IMR-90 (cell line): ENCODE measurements around the gene CELA2B. TPM values are rescaled to one million over a fixed set of nuclear protein-coding genes. Genes with fewer than 3 reads are reported as not detected.

ENCODE experiments used
- ATAC-seq: fragments of 200-7000 bp; cut with Tn5 transposase; 2 replicates; pipeline ENCODE4 v1.9.1; 2020; ENCODE audit warnings: low read depth, mild to moderate bottlenecking, moderate library complexity
- BruUV-seq: library from RNA; stranded (reverse); fragments of 400-500 nt; replicated peaks from 2 replicates; lab custom pipeline; 2021; lab: Mats Ljungman, UMichigan
- CTCF ChIA-PET: fragments of 300-600 bp; formaldehyde crosslinking; extraction: SDS; loops from one replicate; lab custom pipeline; 2021; ENCODE audit warnings: antibody characterized with exemption; lab: Yijun Ruan, JAX
- POLR2A ChIA-PET: fragments of 300-600 bp; sonication (Branson Sonifier 250); formaldehyde crosslinking; loops from one replicate; lab custom pipeline; 2022; ENCODE audit warnings: antibody characterized with exemption; ENCODE audit not compliant: unreplicated experiment; lab: Charles Lee
- DNase-seq: peaks from one replicate; pipeline ENCODE4 v3.0.0; 2013
- H2AFZ ChIP-seq: replicated peaks from 2 replicates; pipeline ENCODE3; 2013; ENCODE audit warnings: low read length, mild to moderate bottlenecking; ENCODE audit not compliant: poor library complexity
- H2AK5ac ChIP-seq: 2 replicates; pipeline ENCODE4 v1.6.1; 2013; ENCODE audit warnings: low read depth, low read length, inconsistent platforms
- H2AK9ac ChIP-seq: replicated peaks from 2 replicates; pipeline ENCODE3; 2013; ENCODE audit warnings: mild to moderate bottlenecking, low read depth, low read length, moderate library complexity; ENCODE audit not compliant: poor library complexity
- H2BK120ac ChIP-seq: 2 replicates; pipeline ENCODE4 v1.6.1; 2013; ENCODE audit warnings: low read depth, low read length, inconsistent platforms
- H2BK15ac ChIP-seq: 3 replicates; pipeline ENCODE4 v1.6.1; 2013; ENCODE audit warnings: low read depth, low read length, inconsistent platforms
- H2BK20ac ChIP-seq: 2 replicates; pipeline ENCODE4 v1.6.1; 2013; ENCODE audit warnings: low read depth, mild to moderate bottlenecking, inconsistent platforms, low read length, moderate library complexity
- H2BK5ac ChIP-seq: 2 replicates; pipeline ENCODE4 v1.6.1; 2013; ENCODE audit warnings: mild to moderate bottlenecking, low read depth, low read length, inconsistent platforms; ENCODE audit not compliant: poor library complexity, severe bottlenecking
- H3K14ac ChIP-seq: replicated peaks from 2 replicates; pipeline ENCODE4 v1.6.1; 2013; ENCODE audit warnings: low read depth, low read length, inconsistent platforms
- H3K18ac ChIP-seq: 2 replicates; pipeline ENCODE4 v1.6.1; 2013; ENCODE audit warnings: low read depth, low read length, control low read depth
- H3K23ac ChIP-seq: 2 replicates; pipeline ENCODE4 v1.6.1; 2013; ENCODE audit warnings: low read depth, low read length, inconsistent platforms
- H3K27ac ChIP-seq: 2 replicates; pipeline ENCODE4 v1.5.1; 2013; ENCODE audit warnings: mild to moderate bottlenecking, control low read depth, low read length; ENCODE audit not compliant: insufficient read depth
- H3K27me3 ChIP-seq: 2 replicates; pipeline ENCODE4 v1.6.1; 2013; ENCODE audit warnings: low read length; ENCODE audit not compliant: control insufficient read depth, insufficient read depth
- H3K36me3 ChIP-seq: 2 replicates; pipeline ENCODE4 v1.6.1; 2013; ENCODE audit warnings: low read length, mixed read lengths; ENCODE audit not compliant: control insufficient read depth, insufficient read depth
- H3K4ac ChIP-seq: 2 replicates; pipeline ENCODE4 v1.6.1; 2013; ENCODE audit warnings: low read depth, low read length, inconsistent platforms
- H3K4me1 ChIP-seq: 2 replicates; pipeline ENCODE4 v1.6.1; 2013; ENCODE audit warnings: low read length, mixed read lengths; ENCODE audit not compliant: control insufficient read depth, insufficient read depth
- H3K4me2 ChIP-seq: 2 replicates; pipeline ENCODE4 v1.6.1; 2013; ENCODE audit warnings: low read depth, mild to moderate bottlenecking, control low read depth, low read length, moderate library complexity
- H3K4me3 ChIP-seq: 2 replicates; pipeline ENCODE4 v1.5.1; 2013; ENCODE audit warnings: low read depth, mild to moderate bottlenecking, control low read depth, low read length, moderate library complexity; ENCODE audit not compliant: insufficient read depth
- H3K56ac ChIP-seq: 2 replicates; pipeline ENCODE4 v1.6.1; 2013; ENCODE audit warnings: low read length, inconsistent platforms; ENCODE audit not compliant: insufficient read depth; ENCODE audit errors: extremely low read depth
- H3K79me1 ChIP-seq, 2 experiments: 2 replicates each; pipeline ENCODE4 v1.6.1; 2013; ENCODE audit warnings: low read length in 2 of 2, inconsistent platforms in 1 of 2, low read depth in 1 of 2
- H3K9ac ChIP-seq: 2 replicates; pipeline ENCODE4 v1.6.1; 2013; ENCODE audit warnings: low read depth, low read length, control low read depth
- H3K9me1 ChIP-seq: 2 replicates; pipeline ENCODE4 v1.6.1; 2013; ENCODE audit warnings: low read length, inconsistent platforms; ENCODE audit not compliant: insufficient read depth
- H3K9me3 ChIP-seq: 2 replicates; pipeline ENCODE4 v1.6.1; 2013; ENCODE audit warnings: low read length; ENCODE audit not compliant: control insufficient read depth, insufficient read depth
- H4K20me1 ChIP-seq: 2 replicates; pipeline ENCODE4 v1.6.1; 2013; ENCODE audit warnings: low read length, inconsistent platforms; ENCODE audit not compliant: insufficient read depth
- H4K5ac ChIP-seq: 2 replicates; pipeline ENCODE4 v1.6.1; 2013; ENCODE audit warnings: mild to moderate bottlenecking, low read depth, low read length, control low read depth
- H4K8ac ChIP-seq, 2 experiments: 2 replicates each; pipeline ENCODE4 v1.6.1; 2013; ENCODE audit warnings: low read depth in 2 of 2, low read length in 2 of 2, control low read depth in 1 of 2, inconsistent platforms in 1 of 2
- H4K91ac ChIP-seq: 2 replicates; pipeline ENCODE4 v1.6.1; 2013; ENCODE audit warnings: low read depth, low read length, inconsistent platforms; ENCODE audit not compliant: insufficient read depth
- BHLHE40 ChIP-seq: fragments of 150-350 bp; IDR thresholded peaks from 2 replicates; pipeline ENCODE4 v1.6.1; 2016; ENCODE audit warnings: mild to moderate bottlenecking, low read depth, low read length
- CEBPB ChIP-seq: IDR thresholded peaks from 2 replicates; pipeline ENCODE4 v1.6.1; 2012; ENCODE audit warnings: low read depth, low read length, improper control_type of control experiment
- ELK1 ChIP-seq: fragments of 150-350 bp; IDR thresholded peaks from 2 replicates; pipeline ENCODE4 v1.6.1; 2016; ENCODE audit warnings: low read depth, mild to moderate bottlenecking, low read length, moderate library complexity, borderline replicate concordance
- FOS ChIP-seq: fragments of 150-350 bp; IDR thresholded peaks from 2 replicates; pipeline ENCODE4 v1.6.1; 2016; ENCODE audit warnings: low read depth, low read length
- MAZ ChIP-seq: IDR thresholded peaks from 2 replicates; pipeline ENCODE4 v1.6.1; 2012; ENCODE audit warnings: low read depth, mild to moderate bottlenecking, low read length, improper control_type of control experiment, moderate library complexity, borderline replicate concordance
- MXI1 ChIP-seq: IDR thresholded peaks from 2 replicates; pipeline ENCODE4 v1.6.1; 2012; ENCODE audit warnings: low read depth, mild to moderate bottlenecking, low read length, moderate library complexity, borderline replicate concordance
- POLR2A ChIP-seq: IDR thresholded peaks from 2 replicates; pipeline ENCODE4 v1.6.1; 2012; ENCODE audit warnings: mild to moderate bottlenecking, low read depth, low read length
- RAD21 ChIP-seq: IDR thresholded peaks from 2 replicates; pipeline ENCODE4 v1.6.1; 2012; ENCODE audit warnings: low read length, improper control_type of control experiment
- RFX5 ChIP-seq: IDR thresholded peaks from 2 replicates; pipeline ENCODE4 v1.8.0; 2012; ENCODE audit warnings: low read depth, mild to moderate bottlenecking, low read length, moderate library complexity
- SMC3 ChIP-seq: fragments of 150-350 bp; IDR thresholded peaks from 2 replicates; pipeline ENCODE4 v1.6.1; 2016; ENCODE audit warnings: low read depth, mild to moderate bottlenecking, antibody characterized with exemption, low read length, moderate library complexity
- WGBS, 2 experiments: methylation state at CpG; one replicate each; pipeline versions ENCODE4 v1.1.5 to v1.1.7; 2013; ENCODE audit warnings: missing lambda C conversion rate in 2 of 2; ENCODE audit not compliant: insufficient read length in 1 of 2; ENCODE audit errors: extremely low coverage in 2 of 2; 5-methylcytosine and 5-hydroxymethylcytosine counted together
- dilution Hi-C: fragments of 300-500 bp; cut with HindIII; formaldehyde crosslinking; loops from one replicate; pipeline ENCODE4 v1.14.3; 2018; ENCODE audit warnings: low sequenced_read_pairs; ENCODE audit not compliant: unreplicated experiment
- in situ Hi-C: fragments of 300-500 bp; cut with MboI; formaldehyde crosslinking; loops from 3 replicates; pipeline ENCODE4 v1.14.3; 2019; ENCODE audit warnings: low sequenced_read_pairs, inconsistent platforms, mixed read lengths
- intact Hi-C: fragments of 100-400 bp; cut with micrococcal nuclease; formaldehyde crosslinking; loops from 2 replicates; pipeline ENCODE4 v1.10.0; 2022
- polyA plus RNA-seq, 3 experiments: library from polyadenylated mRNA; depleted of rRNA; stranded (reverse); fragments of >200 nt; gene quantifications; 2 replicates each; pipeline ENCODE4 v1.2.3, GENCODE V29; 2012; ENCODE audit warnings: low replicate concordance in 1 of 3
- total RNA-seq: library from RNA; depleted of rRNA; stranded (reverse); fragments of >200 nt; gene quantifications from 2 replicates; pipeline ENCODE4 v1.2.3, GENCODE V29; 2012
- TF ChIP-seq, protein P1 (sequence below): conservative IDR thresholded peaks from 2 replicates; pipeline ENCODE4 v1.5.1; 2012; ENCODE audit warnings: mild to moderate bottlenecking, low read depth, low read length, improper control_type of control experiment
- TF ChIP-seq, protein P2 (sequence below): fragments of 150-350 bp; IDR thresholded peaks from 2 replicates; pipeline ENCODE4 v1.6.1; 2017; ENCODE audit warnings: mild to moderate bottlenecking, antibody characterized with exemption, low read length, low read depth

The CELA2B gene
- total and polyA plus RNA-seq, 2 of the 4 experiments (the other 2 are of a cell fraction): not detected

DNA sequence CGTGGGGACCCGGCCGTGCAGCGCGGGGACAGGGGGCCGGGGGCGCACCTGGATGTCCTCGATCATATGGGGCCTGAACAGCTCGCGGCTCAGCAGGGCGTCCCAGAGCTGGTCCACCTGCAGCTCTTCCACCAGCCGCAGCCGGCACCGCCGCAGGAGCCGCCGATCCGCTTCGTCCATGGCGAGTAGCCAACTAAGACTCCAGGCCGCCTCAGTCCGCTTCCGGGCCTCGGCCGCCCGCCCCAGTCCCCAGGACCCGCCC lies 48.0 kb downstream of the CELA2B start, which contains the start of gene CASP9:
TSS of gene CASP9 (minus strand) at position 195 of the 262 bp plus-strand sequence. CDS start at position 180, 15 bp downstream.
- no peaks in the 10 kb centered on the region for H3K27me3 ChIP-seq
- peaks cover 2% of the 10 kb centered on the region for H3K4me1 ChIP-seq
- peak within 1 kb of the TSS; percentile 100 for H2BK120ac ChIP-seq
- peak within 1 kb of the TSS; percentile 100 for H3K18ac ChIP-seq
- DNase-seq (no peak), ATAC-seq (no peak)
- intact Hi-C loops (loop anchor here (5.0 kb wide), 1 partner anchor 202 kb away; no protein-coding TSS in a partner anchor), dilution Hi-C loops (no loop called here), in situ Hi-C loops (no loop called here)
- H2AK9ac ChIP-seq: peak within 1 kb of the TSS; percentile 93
- H3K4me3 ChIP-seq: peak within 1 kb of the TSS; percentile 97
- peak within 1 kb of the TSS; percentile 79 to 99 for H4K8ac ChIP-seq
- TF ChIP-seq ELK1 (no peak), SMC3 (no peak), BHLHE40 (no peak), MAZ (no peak), RAD21 (no peak), MXI1 (0 out of 2 replicates have a peak, but pooled peaks have one; percentile 18), POLR2A (peak; percentile 76), FOS (no peak), CEBPB (no peak), RFX5 (no peak)
- TF ChIP-seq, protein P1, sequence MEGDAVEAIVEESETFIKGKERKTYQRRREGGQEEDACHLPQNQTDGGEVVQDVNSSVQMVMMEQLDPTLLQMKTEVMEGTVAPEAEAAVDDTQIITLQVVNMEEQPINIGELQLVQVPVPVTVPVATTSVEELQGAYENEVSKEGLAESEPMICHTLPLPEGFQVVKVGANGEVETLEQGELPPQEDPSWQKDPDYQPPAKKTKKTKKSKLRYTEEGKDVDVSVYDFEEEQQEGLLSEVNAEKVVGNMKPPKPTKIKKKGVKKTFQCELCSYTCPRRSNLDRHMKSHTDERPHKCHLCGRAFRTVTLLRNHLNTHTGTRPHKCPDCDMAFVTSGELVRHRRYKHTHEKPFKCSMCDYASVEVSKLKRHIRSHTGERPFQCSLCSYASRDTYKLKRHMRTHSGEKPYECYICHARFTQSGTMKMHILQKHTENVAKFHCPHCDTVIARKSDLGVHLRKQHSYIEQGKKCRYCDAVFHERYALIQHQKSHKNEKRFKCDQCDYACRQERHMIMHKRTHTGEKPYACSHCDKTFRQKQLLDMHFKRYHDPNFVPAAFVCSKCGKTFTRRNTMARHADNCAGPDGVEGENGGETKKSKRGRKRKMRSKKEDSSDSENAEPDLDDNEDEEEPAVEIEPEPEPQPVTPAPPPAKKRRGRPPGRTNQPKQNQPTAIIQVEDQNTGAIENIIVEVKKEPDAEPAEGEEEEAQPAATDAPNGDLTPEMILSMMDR: no peak
- TF ChIP-seq, protein P2, sequence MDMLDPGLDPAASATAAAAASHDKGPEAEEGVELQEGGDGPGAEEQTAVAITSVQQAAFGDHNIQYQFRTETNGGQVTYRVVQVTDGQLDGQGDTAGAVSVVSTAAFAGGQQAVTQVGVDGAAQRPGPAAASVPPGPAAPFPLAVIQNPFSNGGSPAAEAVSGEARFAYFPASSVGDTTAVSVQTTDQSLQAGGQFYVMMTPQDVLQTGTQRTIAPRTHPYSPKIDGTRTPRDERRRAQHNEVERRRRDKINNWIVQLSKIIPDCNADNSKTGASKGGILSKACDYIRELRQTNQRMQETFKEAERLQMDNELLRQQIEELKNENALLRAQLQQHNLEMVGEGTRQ: no peak
- no TSS peak for BruUV-seq
- H3K27ac ChIP-seq: peak within 1 kb of the TSS; percentile 100
- H3K4ac ChIP-seq: peak within 1 kb of the TSS; percentile 100
- peak within 1 kb of the TSS; percentile 69 for H2AK5ac ChIP-seq
- WGBS, 2 experiments: 1% methylated on average over 17 of the region's 27 CpGs; no CpG with 5 or more reads in 1 of the 2 experiments
- H4K91ac ChIP-seq: peak within 1 kb of the TSS; percentile 98
- H2BK20ac ChIP-seq: peak within 1 kb of the TSS; percentile 98
- peaks cover 10% of the 10 kb centered on the region for H3K9me1 ChIP-seq
- peak within 1 kb of the TSS; percentile 100 for H3K14ac ChIP-seq
- H3K56ac ChIP-seq: peak within 1 kb of the TSS; percentile 92
- H3K9ac ChIP-seq: peak within 1 kb of the TSS; percentile 98
- CTCF ChIA-PET: no interaction called here
- no peaks in the 10 kb centered on the region for H3K9me3 ChIP-seq
- peak within 1 kb of the TSS; percentile 99 for H3K4me2 ChIP-seq
- H2AFZ ChIP-seq: peak within 1 kb of the TSS; percentile 100
- H3K36me3 ChIP-seq: no peaks in the 10 kb centered on the region
- POLR2A ChIA-PET: no interaction called here
- H2BK5ac ChIP-seq: peak within 1 kb of the TSS; percentile 100
- H3K79me1 ChIP-seq: peaks cover 10 to 33% of the 10 kb centered on the region in 2 experiments
- peak within 1 kb of the TSS; percentile 99 for H3K23ac ChIP-seq
- H4K20me1 ChIP-seq: no peaks in the 10 kb centered on the region; the same call in none of the 2 replicates
- H4K5ac ChIP-seq: peak within 1 kb of the TSS; percentile 100
- H2BK15ac ChIP-seq: peak within 1 kb of the TSS; percentile 98; the same call in 2 of the 3 replicates
